Small intestine (tissue), 7 donors: ENCODE measurements around the gene RFX3. TPM values are rescaled to one million over a fixed set of nuclear protein-coding genes. Genes with fewer than 3 reads are reported as not detected.

Experiments used
- DNase-seq, 2 donors: peaks; one replicate each; pipeline versions ENCODE4 v3.0.0 to v3.0.0-alpha.2; 2013
- FAIRE-seq: peaks from 2 replicates; lab custom pipeline; 2012; peaks lifted over from hg19 to GRCh38; lab: Jason Lieb, UNC
- H3K27ac ChIP-seq, 3 donors: one replicate each; pipeline ENCODE4 v1.5.1; 2013; ENCODE audit warnings: low read length in 2 of 3, mild to moderate bottlenecking in 2 of 3, control low read depth in 1 of 3, inconsistent platforms in 1 of 3, low read depth in 1 of 3, moderate library complexity in 1 of 3
- H3K27me3 ChIP-seq, 3 donors: one replicate each; pipeline ENCODE4 v1.6.1; 2013; ENCODE audit warnings: low read length in 3 of 3, inconsistent platforms in 1 of 3; ENCODE audit not compliant: control insufficient read depth in 3 of 3, insufficient read depth in 3 of 3
- H3K36me3 ChIP-seq, 3 donors: one replicate each; pipeline ENCODE4 v1.6.1; 2013; ENCODE audit warnings: low read length in 3 of 3, inconsistent platforms in 1 of 3, low read depth in 1 of 3, mild to moderate bottlenecking in 1 of 3, moderate library complexity in 1 of 3; ENCODE audit not compliant: control insufficient read depth in 3 of 3, insufficient read depth in 2 of 3
- H3K4me1 ChIP-seq, 3 donors: one replicate each; pipeline ENCODE4 v1.6.1; 2013; ENCODE audit warnings: low read length in 2 of 3, inconsistent platforms in 1 of 3, low read depth in 1 of 3, mild to moderate bottlenecking in 1 of 3, moderate library complexity in 1 of 3; ENCODE audit not compliant: control insufficient read depth in 3 of 3, insufficient read depth in 2 of 3
- H3K4me3 ChIP-seq, 3 donors: one replicate each; pipeline ENCODE4 v1.5.1; 2013; ENCODE audit warnings: low read length in 3 of 3, control low read depth in 1 of 3, inconsistent platforms in 1 of 3, low read depth in 1 of 3, mild to moderate bottlenecking in 1 of 3, moderate library complexity in 1 of 3
- H3K9me3 ChIP-seq, 2 donors: one replicate each; pipeline ENCODE4 v1.6.1; 2013; ENCODE audit warnings: low read depth in 1 of 2, low read length in 1 of 2; ENCODE audit not compliant: control insufficient read depth in 2 of 2, insufficient read depth in 1 of 2
- WGBS, 3 donors: extraction: QIAGEN DNeasy Blood & Tissue Kit; methylation state at CpG; one replicate each; pipeline ENCODE4 v1.1.7; 2013; 5-methylcytosine and 5-hydroxymethylcytosine counted together
- polyA plus RNA-seq, 4 donors: library from polyadenylated mRNA; stranded (reverse) in 3 of 4; unstranded in 1 of 4; fragments of 200-250 nt in 3 of 4; fragments of 120-200 nt in 1 of 4; gene quantifications; one replicate each; pipeline versions ENCODE4 v1.2.1 to v1.2.3, GENCODE V29; 2013
- donor health status: healthy with polysubstance abuse.
- donor health status: control.
- donor health status: control.
- donor health status: Bipolar disorder and iron deficiency.
- donor health status: healthy.

RFX3 gene
- polyA plus RNA-seq, 4 donors: 0.27 to 8.1 (median 1.3) TPM

- H3K36me3 ChIP-seq: no peaks in the 10 kb centered on the region
- H3K4me3 ChIP-seq: no peak overlapping the region
- FAIRE-seq (no peak), DNase-seq (no peak)
- no peaks in the 10 kb centered on the region for H3K27me3 ChIP-seq
- peaks cover 0 to 2% of the 10 kb centered on the region in 2 donors for H3K9me3 ChIP-seq
- no peak overlapping the region for H3K27ac ChIP-seq
- no peaks in the 10 kb centered on the region for H3K4me1 ChIP-seq
- WGBS, 3 donors: 93 to 96% (median 95%) methylated on average over 11 of the region's 11 CpGs
These were observed 105.9 kb downstream of the RFX3 start for GRCh38 chr9:3419893-3420292.

DNA sequence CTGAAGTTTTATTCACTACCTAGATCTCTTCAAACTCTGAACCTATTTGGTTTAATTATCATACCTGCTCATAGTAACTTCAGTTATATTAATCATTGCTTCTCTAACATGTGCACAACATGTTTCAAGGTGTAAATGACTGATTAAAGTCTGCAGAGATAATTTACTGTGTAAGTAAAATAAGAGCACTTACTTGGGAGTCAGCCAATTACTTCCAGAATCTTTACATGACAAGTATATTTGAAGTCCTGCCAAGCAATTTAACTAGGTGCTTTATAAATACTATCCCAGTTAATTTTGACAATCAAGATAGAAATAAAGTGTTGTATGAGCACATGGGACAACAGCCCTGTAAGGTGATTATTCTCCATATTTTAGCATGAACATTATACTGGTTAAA lies 109.9 kb downstream of the RFX3 start:
- FAIRE-seq (no peak), DNase-seq (peak in 1 of 2 donors; percentile 5)
- no peaks in the 10 kb centered on the region for H3K9me3 ChIP-seq
- no peaks in the 10 kb centered on the region for H3K4me1 ChIP-seq
- H3K27me3 ChIP-seq: no peaks in the 10 kb centered on the region
- H3K4me3 ChIP-seq: no peak overlapping the region
- H3K36me3 ChIP-seq: no peaks in the 10 kb centered on the region
- H3K27ac ChIP-seq: no peak overlapping the region

DNA sequence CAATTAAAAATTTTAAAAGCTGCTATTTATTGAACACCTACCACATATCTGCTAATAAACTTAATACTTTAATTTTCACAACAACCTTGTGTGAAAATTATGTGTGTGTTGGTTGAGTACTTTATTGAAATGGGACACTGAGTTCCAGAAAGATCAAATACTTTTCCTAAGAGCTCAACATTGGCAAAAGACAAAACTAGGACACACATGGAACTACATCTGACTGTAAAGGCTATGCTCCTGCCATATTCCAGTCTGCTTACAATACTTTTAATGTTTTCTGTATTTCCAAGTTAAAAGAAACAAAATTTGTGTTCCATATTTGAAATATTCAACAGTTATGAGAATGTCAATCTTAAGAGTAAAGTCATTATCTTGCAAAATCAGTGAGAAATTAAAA lies 111.8 kb downstream of the RFX3 start:
- H3K27me3 ChIP-seq: no peaks in the 10 kb centered on the region
- H3K27ac ChIP-seq: no peak overlapping the region
- no peaks in the 10 kb centered on the region for H3K9me3 ChIP-seq
- H3K4me1 ChIP-seq: no peaks in the 10 kb centered on the region
- FAIRE-seq (peak; percentile 30), DNase-seq (no peak)
- no peak overlapping the region for H3K4me3 ChIP-seq
- H3K36me3 ChIP-seq: no peaks in the 10 kb centered on the region

GRCh38 chr9:3410461-3410860 lies 115.3 kb downstream of the RFX3 start:
- Histone ChIP-seq H3K36me3 (no peaks in the 10 kb centered on the region), H3K9me3 (no peaks in the 10 kb centered on the region), H3K4me1 (no peaks in the 10 kb centered on the region), H3K27ac (no peak overlapping the region), H3K4me3 (no peak overlapping the region), H3K27me3 (no peaks in the 10 kb centered on the region)
- FAIRE-seq (no peak), DNase-seq (no peak)
- 89 to 94% (median 90%) methylated on average over 4 of the region's 4 CpGs for WGBS, 3 donors

DNA sequence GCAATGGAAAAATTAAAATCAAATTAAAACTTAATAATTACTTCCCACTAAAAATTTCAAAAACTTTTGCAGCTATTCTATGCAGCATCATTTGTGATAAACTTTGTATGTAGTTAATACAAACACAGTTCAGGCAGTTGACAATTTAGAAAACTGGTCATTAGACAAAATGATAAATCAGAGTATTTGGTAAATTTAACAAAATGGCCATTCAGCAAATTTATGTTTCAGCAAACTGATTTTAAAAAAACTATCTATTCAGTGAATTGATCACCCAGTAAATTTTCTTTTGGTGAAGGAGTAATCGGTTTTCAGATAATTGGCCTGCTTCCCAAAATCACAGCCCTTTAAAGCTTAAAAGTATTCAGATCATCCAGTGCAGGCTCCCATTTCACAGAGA lies 116.3 kb downstream of the RFX3 start:
- DNase-seq (no peak), FAIRE-seq (no peak)
- no peak overlapping the region for H3K4me3 ChIP-seq
- H3K4me1 ChIP-seq: no peaks in the 10 kb centered on the region
- H3K9me3 ChIP-seq: no peaks in the 10 kb centered on the region
- WGBS, 3 donors: 81 to 97% (median 95%) methylated on average over 1 of the region's 1 CpG
- H3K36me3 ChIP-seq: no peaks in the 10 kb centered on the region
- H3K27ac ChIP-seq: no peak overlapping the region
- H3K27me3 ChIP-seq: no peaks in the 10 kb centered on the region

GRCh38 chr9:3403315-3403714 lies 122.5 kb downstream of the RFX3 start:
- no peak overlapping the region for H3K27ac ChIP-seq
- no peaks in the 10 kb centered on the region for H3K36me3 ChIP-seq
- no peaks in the 10 kb centered on the region for H3K27me3 ChIP-seq
- FAIRE-seq: no peak
- no peak for DNase-seq
- 44 to 72% (median 69%) methylated on average over 1 of the region's 1 CpG for WGBS, 3 donors
- H3K9me3 ChIP-seq: no peaks in the 10 kb centered on the region
- no peaks in the 10 kb centered on the region for H3K4me1 ChIP-seq
- no peak overlapping the region for H3K4me3 ChIP-seq

DNA sequence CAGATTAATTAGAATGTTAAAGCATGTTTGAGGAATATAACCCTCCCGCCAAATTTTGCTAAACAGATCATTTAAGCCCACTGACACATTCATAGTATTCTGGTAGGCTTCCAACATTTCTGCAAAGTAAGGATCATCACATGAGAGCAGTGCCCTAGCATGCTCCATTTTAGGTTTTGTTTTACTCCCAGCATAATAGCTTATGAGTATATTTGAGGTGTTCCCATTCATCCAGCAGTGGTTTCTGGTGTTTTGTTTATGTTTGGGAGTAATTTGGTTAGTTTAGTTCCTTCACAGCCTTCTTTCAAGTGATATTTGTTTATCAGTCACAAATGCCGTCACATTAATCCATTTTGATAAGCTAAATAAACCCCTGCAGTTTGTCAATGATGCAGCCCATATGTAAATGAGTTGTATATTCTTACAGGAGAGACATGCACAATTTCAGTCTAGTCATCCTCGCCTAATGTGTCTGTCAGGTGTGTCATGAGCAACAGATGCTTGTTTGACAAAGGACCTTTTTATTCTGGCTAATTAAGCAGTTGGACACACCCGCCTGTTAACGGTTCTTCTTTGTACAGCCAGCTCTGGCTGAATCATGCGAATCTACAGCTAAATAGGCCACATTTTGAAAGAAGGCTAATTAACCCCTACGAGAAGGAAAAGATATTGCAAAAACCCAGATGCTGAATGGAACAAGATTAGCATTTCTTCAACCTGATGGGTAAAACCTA lies 124.4 kb downstream of the RFX3 start:
- FAIRE-seq (no peak), DNase-seq (peak; percentile 4 to 16)
- 25 to 60% (median 49%) methylated on average over 7 of the region's 7 CpGs for WGBS, 3 donors
- Histone ChIP-seq H3K36me3 (no peaks in the 10 kb centered on the region), H3K4me1 (no peaks in the 10 kb centered on the region), H3K9me3 (no peaks in the 10 kb centered on the region), H3K4me3 (no peak overlapping the region), H3K27ac (no peak overlapping the region), H3K27me3 (no peaks in the 10 kb centered on the region)

DNA sequence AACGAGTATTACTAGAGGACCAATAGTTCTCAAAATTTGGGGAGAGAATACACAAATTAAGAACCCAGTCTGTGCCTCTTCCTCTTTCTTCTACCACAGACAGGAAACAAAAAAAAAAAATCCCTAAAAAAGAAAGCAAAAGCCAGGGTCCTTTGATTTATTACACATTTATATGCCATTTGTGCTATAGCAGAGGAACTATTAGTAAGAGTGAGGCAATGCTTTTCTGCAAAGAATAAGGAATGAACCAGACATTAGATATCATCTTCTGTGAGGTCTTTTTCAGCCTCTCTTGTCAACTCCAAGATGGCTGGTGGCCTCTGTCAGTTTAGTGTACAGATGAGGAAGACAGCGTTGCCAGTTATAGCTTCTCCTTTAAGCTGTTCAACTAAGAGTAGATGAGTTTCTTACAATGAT lies 127.6 kb downstream of the RFX3 start:
- no peak overlapping the region for H3K4me3 ChIP-seq
- DNase-seq: no peak
- WGBS, 3 donors: 64 to 81% (median 71%) methylated on average over 2 of the region's 2 CpGs
- no peaks in the 10 kb centered on the region for H3K4me1 ChIP-seq
- no peak for FAIRE-seq
- peak overlapping the region in 1 of 3 donors; percentile 50 for H3K27ac ChIP-seq
- H3K27me3 ChIP-seq: no peaks in the 10 kb centered on the region
- H3K36me3 ChIP-seq: no peaks in the 10 kb centered on the region
- H3K9me3 ChIP-seq: no peaks in the 10 kb centered on the region

DNA sequence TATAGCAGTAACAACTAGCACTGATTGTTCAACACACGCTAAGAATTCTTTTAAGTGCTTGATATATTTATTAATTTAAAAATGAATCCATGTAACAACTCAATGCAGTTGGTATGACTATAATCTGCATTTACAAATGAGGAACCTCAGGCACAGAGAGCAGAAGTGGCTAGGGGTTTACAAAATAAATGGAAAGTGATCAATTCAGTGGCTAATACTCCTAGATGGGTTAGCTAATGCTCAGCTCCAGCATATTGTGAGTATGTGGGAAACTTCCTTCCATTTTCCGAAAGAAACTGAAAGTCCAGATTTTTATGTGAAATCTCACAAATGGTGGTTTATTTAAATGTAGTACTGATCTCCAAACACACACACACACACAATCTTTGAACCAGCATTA lies 128.0 kb downstream of the RFX3 start:
- 81 to 97% (median 92%) methylated on average over 2 of the region's 2 CpGs for WGBS, 3 donors
- Histone ChIP-seq H3K9me3 (no peaks in the 10 kb centered on the region), H3K36me3 (no peaks in the 10 kb centered on the region), H3K4me1 (no peaks in the 10 kb centered on the region), H3K27ac (no peak overlapping the region), H3K4me3 (no peak overlapping the region), H3K27me3 (no peaks in the 10 kb centered on the region)
- no peak for FAIRE-seq
- no peak for DNase-seq
